K562 (cell line): Measurements from ENCODE around the gene MBD3. TPM values are rescaled to one million over a fixed set of nuclear protein-coding genes. Genes with fewer than 3 reads are reported as not detected.

ENCODE experiments used
- CHD7 ChIP-seq: fragments of 200-600 bp; sonication (generic); IDR thresholded peaks from one replicate; pipeline ENCODE4 v1.6.1; 2012; ENCODE audit warnings: mild to moderate bottlenecking, low read depth, low read length, inconsistent platforms
- DEAF1 ChIP-seq: fragments of 450-650 bp; formaldehyde crosslinking; IDR thresholded peaks from 2 replicates; pipeline ENCODE4 v1.4.0; 2020; ENCODE audit warnings: mild to moderate bottlenecking, moderate library complexity
- KAT2B ChIP-seq: IDR thresholded peaks from one replicate; pipeline ENCODE4 v1.6.1; 2012; ENCODE audit warnings: low read depth, mild to moderate bottlenecking, control low read depth, inconsistent platforms, low read length, moderate library complexity
- KLF6 ChIP-seq: fragments of 250-450 bp; sonication (Bioruptor Pico); IDR thresholded peaks from 2 replicates; pipeline ENCODE4 v1.4.0; 2020; ENCODE audit warnings: mild to moderate bottlenecking, moderate library complexity, borderline replicate concordance
- MAFF ChIP-seq: IDR thresholded peaks from 2 replicates; pipeline ENCODE4 v1.6.1; 2012; ENCODE audit warnings: low read length, improper control_type of control experiment
- RFX5 ChIP-seq: IDR thresholded peaks from 2 replicates; pipeline ENCODE4 v1.6.1; 2011; ENCODE audit warnings: low read depth, mild to moderate bottlenecking, improper control_type of control experiment, low read length
- SMARCE1 ChIP-seq: fragments of 450-650 bp; IDR thresholded peaks from 2 replicates; pipeline ENCODE4 v1.7.1; 2016; ENCODE audit warnings: mild to moderate bottlenecking
- SRF ChIP-seq, 2 experiments: fragments of 250-450, 450-650 bp in 1 of 2; sonication (Bioruptor Pico) in 1 of 2; sonication (generic) in 1 of 2; formaldehyde crosslinking; IDR thresholded peaks; 2 replicates each; pipeline versions ENCODE4 v1.5.0 to v1.5.1; 2020 to 2022; ENCODE audit warnings: mild to moderate bottlenecking in 1 of 2, missing genetic modification reagents in 1 of 2
- ZFP1 ChIP-seq: fragments of 450-650 bp; formaldehyde crosslinking; IDR thresholded peaks from 2 replicates; pipeline ENCODE4 v1.4.0; 2020; ENCODE audit warnings: mild to moderate bottlenecking, mixed read lengths
- ZMIZ1 ChIP-seq, 2 experiments: fragments of 150-350 bp in 1 of 2; IDR thresholded peaks; 2 replicates each; pipeline ENCODE4 v1.6.1; 2012 to 2016; ENCODE audit warnings: low read depth in 2 of 2, low read length in 2 of 2, mild to moderate bottlenecking in 1 of 2, moderate library complexity in 1 of 2
- ZNF778 ChIP-seq: fragments of 450-650 bp; formaldehyde crosslinking; IDR thresholded peaks from 2 replicates; pipeline ENCODE4 v1.4.0; 2020; ENCODE audit warnings: mild to moderate bottlenecking, moderate library complexity
- polyA plus RNA-seq, 8 experiments: library from polyadenylated mRNA; depleted of rRNA in 4 of 8; stranded (reverse) in 5 of 8; unstranded in 3 of 8; fragments of >200 nt; fragmentation: Nextera tagmentation in 2 of 8; fragmentation: Illumina TruSeq in 1 of 8; extraction: Ambion mirVana in 2 of 8; extraction: Trizol in 1 of 8; gene quantifications; 2 replicates each; pipeline versions ENCODE4 v1.2.1 to v1.2.3, GENCODE V29; 2011 to 2014; ENCODE audit warnings: inconsistent platforms in 1 of 8, missing spikeins in 1 of 8
- total RNA-seq, 7 experiments: library from RNA; depleted of rRNA in 6 of 7; stranded (reverse); fragments of >200 nt in 6 of 7; fragmentation: Illumina TruSeq in 2 of 7; extraction: Trizol in 2 of 7; gene quantifications; 2 replicates each; pipeline versions ENCODE4 v1.2.1 to v1.2.3, GENCODE V29; 2011 to 2021; ENCODE audit warnings: low replicate concordance in 1 of 7

Gene MBD3
- total and polyA plus RNA-seq, 9 of the 15 experiments (the other 6 are each of a cell fraction or from before 2014, with no cell fraction given) = 0.24 to 137 (median 30.9) TPM

- peak in 1 of 2 experiments; percentile 28; a peak in 1 of 4 replicates for TF ChIP-seq ZMIZ1 (IDR thresholded peaks at IDR 0.05; ENCODE audit: low read depth in 2 of 2, low read length in 2 of 2)
- no peak for TF ChIP-seq MAFF
- 0 out of 2 replicates have a peak, but pooled peaks have one; percentile 35 for TF ChIP-seq KLF6 (CRISPR knock-in tag)
- TF ChIP-seq SMARCE1 = no peak
- TF ChIP-seq KAT2B = no peak
- TF ChIP-seq RFX5 = 0 out of 2 replicates have a peak, but pooled peaks have one; percentile 13
- no peak for TF ChIP-seq ZNF778
- peak; percentile 35; the same call in 1 of the 2 replicates for TF ChIP-seq DEAF1
- TF ChIP-seq SRF (CRISPR knock-in tag; IDR thresholded peaks at IDR 0.05) = no peak
- no peak for TF ChIP-seq ZFP1 (CRISPR knock-in tag)
- TF ChIP-seq CHD7 = no peak
Measured at GRCh38 chr19:1624458-1624857, 31.8 kb upstream of the MBD3 start (continued).
